Lung (tissue), 12 donors: ENCODE measurements around the gene NFIA. TPM values are rescaled to one million over a fixed set of nuclear protein-coding genes. Genes with fewer than 3 reads are reported as not detected.

Experiments used
- ATAC-seq: fragments of 200-7000 bp; cut with Tn5 transposase; one replicate; pipeline ENCODE4 v1.9.1; 2020; ENCODE audit warnings: moderate number of reproducible peaks; ENCODE audit not compliant: insufficient read depth, low FRiP score
- DNase-seq, 3 donors: peaks; one replicate each; pipeline ENCODE4 v3.0.0-alpha.2; 2013 to 2017
- H3K27ac ChIP-seq, 2 donors: one replicate each; pipeline ENCODE4 v1.5.1; 2013; ENCODE audit warnings: mild to moderate bottlenecking in 2 of 2, moderate library complexity in 2 of 2, control low read depth in 1 of 2, inconsistent platforms in 1 of 2, low read depth in 1 of 2, low read length in 1 of 2
- H3K27me3 ChIP-seq, 3 donors: one replicate each; pipeline ENCODE4 v1.5.1; 2013; ENCODE audit warnings: low read length in 2 of 3; ENCODE audit not compliant: control insufficient read depth in 3 of 3, insufficient read depth in 3 of 3
- H3K36me3 ChIP-seq, 4 donors: one replicate each; pipeline ENCODE4 v1.5.1; 2013; ENCODE audit warnings: low read length in 4 of 4, mild to moderate bottlenecking in 1 of 4, moderate library complexity in 1 of 4; ENCODE audit not compliant: control insufficient read depth in 4 of 4, insufficient read depth in 4 of 4
- H3K4me1 ChIP-seq, 5 donors: one replicate each; pipeline ENCODE4 v1.5.1; 2013; ENCODE audit warnings: low read length in 5 of 5, mild to moderate bottlenecking in 2 of 5, moderate library complexity in 1 of 5; ENCODE audit not compliant: control insufficient read depth in 5 of 5, insufficient read depth in 5 of 5
- H3K4me3 ChIP-seq: one replicate; pipeline ENCODE4 v1.5.1; 2013; ENCODE audit warnings: mild to moderate bottlenecking, control low read depth, moderate library complexity
- H3K9ac ChIP-seq, 2 donors: one replicate each; pipeline ENCODE4 v1.5.1; 2013; ENCODE audit warnings: low read length in 2 of 2, control low read depth in 1 of 2; ENCODE audit not compliant: insufficient read depth in 1 of 2
- H3K9me3 ChIP-seq, 4 donors: one replicate each; pipeline ENCODE4 v1.5.1; 2013; ENCODE audit warnings: low read length in 3 of 4, mild to moderate bottlenecking in 1 of 4, moderate library complexity in 1 of 4; ENCODE audit not compliant: control insufficient read depth in 4 of 4, insufficient read depth in 3 of 4
- WGBS, 2 donors: extraction: QIAGEN DNeasy Blood & Tissue Kit; methylation state at CpG; one replicate each; pipeline ENCODE4 v1.1.7; 2013; 5-methylcytosine and 5-hydroxymethylcytosine counted together
- polyA plus RNA-seq, 2 donors: library from polyadenylated mRNA; stranded (reverse); fragments of 200-250 nt; gene quantifications; one replicate each; pipeline ENCODE4 v1.2.1, GENCODE V29; 2013
- total RNA-seq, 2 donors: library from RNA; depleted of rRNA in 1 of 2; stranded (reverse); fragments of >200 nt in 1 of 2; gene quantifications; one replicate each; pipeline ENCODE4 v1.2.1, GENCODE V29; 2014 to 2021
- TF ChIP-seq, protein P1 (sequence below): IDR thresholded peaks from 2 replicates; pipeline ENCODE4 v1.5.1; 2012; ENCODE audit warnings: mild to moderate bottlenecking; ENCODE audit errors: control extremely low read depth, extremely low read depth
- donor health status: control.
- donor health status: control.
- donor health status: Bipolar disorder and iron deficiency.
- donor health status: healthy.
- donor health status: DM: yes; HTN: yes; CAD: no.

Gene NFIA
- total and polyA plus RNA-seq, 4 donors, result 3.0 to 63.4 (median 34.2) TPM

DNA sequence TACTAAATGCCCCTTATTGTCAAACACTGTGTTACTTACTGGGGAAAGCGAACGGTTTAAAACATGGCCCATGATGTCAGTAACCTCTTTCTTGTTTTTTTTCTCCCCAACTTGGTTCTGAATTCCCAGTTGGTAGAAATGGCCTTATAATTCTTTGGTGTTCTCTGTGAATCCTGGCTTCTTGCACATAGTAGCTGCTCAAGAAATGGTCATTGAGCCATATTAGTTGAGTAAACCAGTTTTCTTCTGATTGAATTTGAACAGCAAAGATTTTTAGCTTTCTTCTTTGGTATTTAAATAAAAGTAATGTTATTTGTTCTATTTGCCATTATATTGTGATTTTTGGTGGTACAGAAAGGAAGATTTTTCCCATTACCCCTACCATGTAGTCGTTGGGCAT is 87.3 kb downstream of the NFIA start:
- no peak for DNase-seq
- H3K27ac ChIP-seq, result peak overlapping the region in 1 of 2 donors; percentile 48
- H3K4me1 ChIP-seq, result peaks cover 3 to 46% (median 22%) of the 10 kb centered on the region in 5 donors
- no peaks in the 10 kb centered on the region for H3K27me3 ChIP-seq
- 98% methylated on average over 3 of the region's 3 CpGs for WGBS, 2 donors
- no peak overlapping the region for H3K4me3 ChIP-seq
- no peak overlapping the region for H3K9ac ChIP-seq
- TF ChIP-seq, protein P1, sequence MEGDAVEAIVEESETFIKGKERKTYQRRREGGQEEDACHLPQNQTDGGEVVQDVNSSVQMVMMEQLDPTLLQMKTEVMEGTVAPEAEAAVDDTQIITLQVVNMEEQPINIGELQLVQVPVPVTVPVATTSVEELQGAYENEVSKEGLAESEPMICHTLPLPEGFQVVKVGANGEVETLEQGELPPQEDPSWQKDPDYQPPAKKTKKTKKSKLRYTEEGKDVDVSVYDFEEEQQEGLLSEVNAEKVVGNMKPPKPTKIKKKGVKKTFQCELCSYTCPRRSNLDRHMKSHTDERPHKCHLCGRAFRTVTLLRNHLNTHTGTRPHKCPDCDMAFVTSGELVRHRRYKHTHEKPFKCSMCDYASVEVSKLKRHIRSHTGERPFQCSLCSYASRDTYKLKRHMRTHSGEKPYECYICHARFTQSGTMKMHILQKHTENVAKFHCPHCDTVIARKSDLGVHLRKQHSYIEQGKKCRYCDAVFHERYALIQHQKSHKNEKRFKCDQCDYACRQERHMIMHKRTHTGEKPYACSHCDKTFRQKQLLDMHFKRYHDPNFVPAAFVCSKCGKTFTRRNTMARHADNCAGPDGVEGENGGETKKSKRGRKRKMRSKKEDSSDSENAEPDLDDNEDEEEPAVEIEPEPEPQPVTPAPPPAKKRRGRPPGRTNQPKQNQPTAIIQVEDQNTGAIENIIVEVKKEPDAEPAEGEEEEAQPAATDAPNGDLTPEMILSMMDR, result no peak
- H3K36me3 ChIP-seq, result peaks cover 0 to 6% (median 0%) of the 10 kb centered on the region in 4 donors
- no peaks in the 10 kb centered on the region for H3K9me3 ChIP-seq
- no peak for ATAC-seq

DNA sequence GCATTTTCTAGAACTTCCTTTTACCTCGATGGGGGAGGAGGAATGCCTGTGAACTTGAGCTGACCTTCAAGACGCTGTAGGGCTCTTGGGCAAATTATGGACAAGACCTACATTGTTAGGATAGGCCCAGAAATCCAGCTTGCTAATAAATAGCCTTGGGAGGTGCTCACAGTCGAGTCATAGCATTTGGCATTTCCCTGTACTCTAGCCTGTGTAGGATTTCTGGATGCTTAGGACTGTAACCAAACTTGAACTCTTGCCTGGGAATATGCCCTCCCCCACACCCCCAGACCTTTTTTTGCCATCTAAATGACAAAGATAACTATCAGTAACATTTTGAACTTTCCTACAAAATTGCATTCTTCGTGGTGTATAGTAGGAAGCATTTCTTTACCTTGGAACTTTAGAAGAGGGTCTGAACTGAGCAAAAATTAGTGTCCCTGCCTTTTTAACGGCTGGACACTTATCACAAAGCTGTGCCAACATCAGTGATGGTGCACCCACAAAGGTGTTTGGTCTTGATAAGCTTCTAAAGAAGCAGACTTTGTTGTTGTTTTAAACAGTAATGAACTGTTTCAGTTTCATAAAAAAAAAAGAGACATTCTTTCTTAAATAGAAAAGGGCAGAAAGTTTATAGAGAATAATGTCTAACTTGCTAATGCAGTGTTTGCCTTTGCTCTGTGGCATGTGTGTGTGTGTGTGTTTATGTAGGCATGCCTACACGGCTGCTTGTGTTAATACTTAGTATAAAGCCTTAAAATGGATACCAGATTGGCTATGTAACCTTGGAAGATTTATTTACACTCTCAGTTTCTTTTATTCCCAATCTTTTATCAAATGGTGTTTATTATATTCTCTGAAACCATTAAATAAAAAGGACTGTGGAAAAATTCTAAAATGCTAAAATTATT is 88.2 kb downstream of the NFIA start:
- H3K27ac ChIP-seq, result peak overlapping the region in 1 of 2 donors; percentile 63
- H3K9ac ChIP-seq, result no peak overlapping the region
- DNase-seq (peak; percentile 29 to 60 (median 52)), ATAC-seq (no peak)
- no peaks in the 10 kb centered on the region for H3K27me3 ChIP-seq
- peaks cover 0 to 7% (median 0%) of the 10 kb centered on the region in 4 donors for H3K36me3 ChIP-seq
- TF ChIP-seq, protein P1, result no peak
- WGBS, 2 donors, result 43 to 63% methylated on average over 6 of the region's 6 CpGs
- peaks cover 2 to 47% (median 22%) of the 10 kb centered on the region in 5 donors for H3K4me1 ChIP-seq
- no peaks in the 10 kb centered on the region for H3K9me3 ChIP-seq
- no peak overlapping the region for H3K4me3 ChIP-seq

DNA sequence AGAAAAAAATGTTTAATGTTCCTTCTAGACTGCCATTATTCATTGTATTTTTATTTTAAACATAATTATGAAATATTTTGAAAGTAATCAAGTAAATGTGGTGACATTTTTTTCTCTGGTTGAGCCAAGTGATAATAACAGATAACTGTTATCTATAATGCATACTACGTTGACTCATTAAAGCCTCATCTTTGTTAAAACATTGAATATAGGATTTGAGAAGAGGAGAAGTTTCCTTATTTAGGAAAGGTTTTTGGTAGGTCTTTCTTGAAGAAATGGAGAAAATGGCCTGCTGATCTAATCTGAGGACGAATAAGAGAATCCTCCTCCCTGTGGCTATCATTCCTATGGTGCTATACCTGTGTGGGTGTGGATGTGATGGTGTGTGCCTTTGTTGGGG is 89.0 kb downstream of the NFIA start:
- no peak for ATAC-seq

More for the DNA sequence above, 89.0 kb downstream of the NFIA start:
- Histone ChIP-seq H3K36me3 (peaks cover 0 to 7% (median 0%) of the 10 kb centered on the region in 4 donors), H3K27me3 (no peaks in the 10 kb centered on the region), H3K9ac (no peak overlapping the region), H3K4me1 (peaks cover 4 to 51% (median 26%) of the 10 kb centered on the region in 5 donors), H3K27ac (peak overlapping the region in 1 of 2 donors; percentile 70), H3K4me3 (no peak overlapping the region), H3K9me3 (no peaks in the 10 kb centered on the region)
- WGBS, 2 donors, result 87% methylated on average over 2 of the region's 2 CpGs
- TF ChIP-seq, protein P1, result no peak
- no peak for DNase-seq
